Kidney epithelial cell (primary cell): ENCODE measurements around the gene PHACTR3. TPM values are rescaled to one million over a fixed set of nuclear protein-coding genes. Genes with fewer than 3 reads are reported as not detected.

ENCODE experiments used
- DNase-seq: peaks from one replicate; pipeline ENCODE4 v3.0.0-alpha.2; 2010; ENCODE audit warnings: low read depth
- H3K27me3 ChIP-seq: 2 replicates; pipeline ENCODE4 v1.6.0; 2011; ENCODE audit warnings: low read length; ENCODE audit not compliant: control insufficient read depth, insufficient read depth
- H3K36me3 ChIP-seq: 2 replicates; pipeline ENCODE4 v1.5.1; 2011; ENCODE audit warnings: low read length; ENCODE audit not compliant: control insufficient read depth, insufficient read depth
- H3K4me3 ChIP-seq: 2 replicates; pipeline ENCODE4 v1.5.1; 2011; ENCODE audit warnings: low read depth, mild to moderate bottlenecking, control low read depth, low read length
- total RNA-seq: library from RNA; depleted of rRNA; stranded (reverse); fragments of >200 nt; gene quantifications from 2 replicates; pipeline ENCODE4 v1.2.3, GENCODE V29; 2015
- TF ChIP-seq, protein P1 (sequence below): IDR thresholded peaks from 2 replicates; pipeline ENCODE4 v1.5.1; 2011; ENCODE audit warnings: mild to moderate bottlenecking, moderate library complexity, low read length, control low read depth, inconsistent platforms; ENCODE audit not compliant: insufficient read depth, poor library complexity, severe bottlenecking

PHACTR3 gene
- total RNA-seq, 1 donor from 2014 or later = not detected

DNA sequence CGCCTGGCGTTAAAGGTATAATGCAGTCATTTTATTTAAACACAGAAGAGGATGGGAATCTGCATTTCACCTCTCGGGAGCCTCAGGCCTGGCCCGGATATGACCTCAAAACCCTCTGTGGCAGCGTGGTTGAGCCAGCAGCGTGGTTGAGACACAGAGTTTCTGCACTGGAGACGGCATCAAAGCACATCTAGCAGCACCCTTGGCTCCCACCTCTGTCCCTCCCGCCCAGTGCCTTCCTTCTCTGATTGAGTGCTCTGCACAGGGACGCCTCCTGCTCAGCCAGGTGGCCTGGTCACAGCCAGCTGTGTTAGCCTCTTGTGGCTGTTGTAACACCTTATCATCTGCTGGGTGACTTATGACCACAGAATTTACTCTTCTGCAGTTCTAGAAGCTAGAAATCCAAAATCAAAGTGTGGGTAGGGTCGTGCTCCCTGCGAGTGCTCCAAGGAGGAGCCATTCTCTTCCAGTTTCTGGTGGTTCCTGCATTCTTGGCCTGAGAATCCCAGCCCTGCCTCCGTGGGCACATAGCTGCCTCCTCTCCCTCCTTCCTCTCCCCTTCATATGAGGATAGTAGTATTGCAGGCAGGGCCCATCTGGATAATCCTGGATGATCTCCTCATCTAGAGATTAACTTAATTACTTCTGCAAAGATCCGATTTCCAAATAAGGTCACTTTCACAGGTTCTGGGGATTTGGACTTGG is 172.4 kb downstream of the PHACTR3 start:
- DNase-seq = no peak
- TF ChIP-seq, protein P1, sequence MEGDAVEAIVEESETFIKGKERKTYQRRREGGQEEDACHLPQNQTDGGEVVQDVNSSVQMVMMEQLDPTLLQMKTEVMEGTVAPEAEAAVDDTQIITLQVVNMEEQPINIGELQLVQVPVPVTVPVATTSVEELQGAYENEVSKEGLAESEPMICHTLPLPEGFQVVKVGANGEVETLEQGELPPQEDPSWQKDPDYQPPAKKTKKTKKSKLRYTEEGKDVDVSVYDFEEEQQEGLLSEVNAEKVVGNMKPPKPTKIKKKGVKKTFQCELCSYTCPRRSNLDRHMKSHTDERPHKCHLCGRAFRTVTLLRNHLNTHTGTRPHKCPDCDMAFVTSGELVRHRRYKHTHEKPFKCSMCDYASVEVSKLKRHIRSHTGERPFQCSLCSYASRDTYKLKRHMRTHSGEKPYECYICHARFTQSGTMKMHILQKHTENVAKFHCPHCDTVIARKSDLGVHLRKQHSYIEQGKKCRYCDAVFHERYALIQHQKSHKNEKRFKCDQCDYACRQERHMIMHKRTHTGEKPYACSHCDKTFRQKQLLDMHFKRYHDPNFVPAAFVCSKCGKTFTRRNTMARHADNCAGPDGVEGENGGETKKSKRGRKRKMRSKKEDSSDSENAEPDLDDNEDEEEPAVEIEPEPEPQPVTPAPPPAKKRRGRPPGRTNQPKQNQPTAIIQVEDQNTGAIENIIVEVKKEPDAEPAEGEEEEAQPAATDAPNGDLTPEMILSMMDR = no peak
- Histone ChIP-seq H3K36me3 (no peaks in the 10 kb centered on the region), H3K27me3 (no peaks in the 10 kb centered on the region), H3K4me3 (no peak overlapping the region)

DNA sequence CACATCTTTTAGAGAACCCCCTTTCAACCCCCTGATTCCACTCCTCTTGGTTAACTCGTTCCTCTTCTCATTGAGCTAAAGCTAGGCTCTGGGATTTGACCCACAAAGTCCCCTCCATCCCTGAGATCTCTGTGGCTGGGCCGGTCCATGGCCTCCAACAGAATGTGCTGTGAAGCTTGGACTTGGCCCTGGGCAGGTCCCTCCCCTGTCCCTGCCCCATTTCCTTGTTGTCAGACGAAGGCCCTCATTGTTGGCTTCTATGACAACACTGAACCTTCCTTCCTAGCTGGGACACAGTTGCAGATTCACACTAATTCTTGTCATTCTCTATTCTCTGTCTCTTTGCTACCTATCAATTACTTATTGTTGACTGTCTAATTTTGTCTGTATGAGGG is 173.0 kb downstream of the PHACTR3 start:
- no peak for DNase-seq
- no peak overlapping the region for H3K4me3 ChIP-seq
- no peaks in the 10 kb centered on the region for H3K27me3 ChIP-seq
- TF ChIP-seq, protein P1 = no peak
- H3K36me3 ChIP-seq = no peaks in the 10 kb centered on the region

DNA sequence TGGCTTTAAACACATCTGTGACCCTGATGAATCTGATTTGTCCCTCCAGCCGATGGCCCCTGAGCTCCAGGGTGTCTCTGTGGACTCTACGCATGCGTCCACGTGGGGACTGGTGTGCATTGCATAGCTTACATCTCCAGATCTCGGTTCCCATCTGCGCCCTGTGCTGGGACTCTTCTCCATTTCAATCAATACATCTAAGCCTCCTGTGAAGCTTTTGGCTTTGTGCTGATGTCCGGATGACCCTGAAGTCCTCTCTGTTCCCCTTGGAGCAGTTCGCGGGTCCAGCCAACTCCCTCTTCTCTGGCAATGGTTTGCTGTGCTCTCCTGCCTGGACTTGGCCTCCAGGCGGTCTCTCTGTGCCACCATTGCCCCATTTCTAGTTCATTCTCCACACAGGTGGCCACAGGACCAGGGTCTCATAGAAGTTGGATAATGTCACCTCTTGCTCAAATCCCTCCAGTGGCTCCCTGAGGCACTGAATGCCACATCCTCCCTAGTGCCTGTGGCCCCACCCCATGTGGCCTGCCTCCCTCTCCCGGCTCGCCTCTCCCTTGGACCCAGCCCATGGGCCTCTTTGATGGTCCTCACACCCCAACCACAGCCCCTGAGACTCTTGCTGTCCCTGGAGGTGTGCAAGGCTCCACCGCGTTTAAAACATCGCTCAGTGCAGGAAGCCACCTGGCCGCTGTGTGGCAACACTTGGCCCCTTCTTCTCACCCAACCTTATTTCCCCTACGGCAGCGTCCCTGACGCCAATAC is 173.7 kb downstream of the PHACTR3 start:
- H3K27me3 ChIP-seq = no peaks in the 10 kb centered on the region
- H3K4me3 ChIP-seq = no peak overlapping the region
- no peaks in the 10 kb centered on the region for H3K36me3 ChIP-seq
- TF ChIP-seq, protein P1 = no peak
- no peak for DNase-seq

DNA sequence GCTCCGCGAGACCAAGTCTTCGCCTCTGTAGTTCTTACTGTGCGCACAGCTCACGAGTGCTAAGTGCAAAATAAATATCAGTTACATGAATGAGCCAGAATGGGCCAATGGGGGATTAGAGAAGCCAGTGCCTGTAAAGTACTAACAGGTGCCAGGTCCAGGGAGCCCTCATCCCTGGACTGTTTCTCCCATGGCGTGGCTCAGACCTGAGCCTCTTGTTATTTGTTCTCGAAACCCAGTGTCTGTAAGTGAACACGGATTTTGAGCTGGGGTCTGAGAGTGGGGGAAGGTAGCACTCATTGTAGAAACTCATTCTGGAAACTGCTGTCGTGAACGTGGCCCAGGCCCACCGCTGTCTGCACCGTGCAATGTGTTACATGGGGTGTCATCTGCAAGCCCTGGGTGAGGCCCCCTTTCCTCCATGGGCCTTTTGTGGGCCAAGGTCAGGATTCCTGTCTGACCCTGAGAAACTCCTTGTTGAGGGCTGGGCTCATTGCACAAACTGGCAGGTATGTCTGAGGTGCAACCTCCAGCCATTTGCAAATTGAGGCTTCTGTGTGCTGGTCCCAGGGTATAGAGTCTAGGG is 174.4 kb downstream of the PHACTR3 start:
- H3K4me3 ChIP-seq = no peak overlapping the region
- H3K27me3 ChIP-seq = peaks cover 2% of the 10 kb centered on the region
- TF ChIP-seq, protein P1 = no peak
- H3K36me3 ChIP-seq = no peaks in the 10 kb centered on the region
- no peak for DNase-seq

DNA sequence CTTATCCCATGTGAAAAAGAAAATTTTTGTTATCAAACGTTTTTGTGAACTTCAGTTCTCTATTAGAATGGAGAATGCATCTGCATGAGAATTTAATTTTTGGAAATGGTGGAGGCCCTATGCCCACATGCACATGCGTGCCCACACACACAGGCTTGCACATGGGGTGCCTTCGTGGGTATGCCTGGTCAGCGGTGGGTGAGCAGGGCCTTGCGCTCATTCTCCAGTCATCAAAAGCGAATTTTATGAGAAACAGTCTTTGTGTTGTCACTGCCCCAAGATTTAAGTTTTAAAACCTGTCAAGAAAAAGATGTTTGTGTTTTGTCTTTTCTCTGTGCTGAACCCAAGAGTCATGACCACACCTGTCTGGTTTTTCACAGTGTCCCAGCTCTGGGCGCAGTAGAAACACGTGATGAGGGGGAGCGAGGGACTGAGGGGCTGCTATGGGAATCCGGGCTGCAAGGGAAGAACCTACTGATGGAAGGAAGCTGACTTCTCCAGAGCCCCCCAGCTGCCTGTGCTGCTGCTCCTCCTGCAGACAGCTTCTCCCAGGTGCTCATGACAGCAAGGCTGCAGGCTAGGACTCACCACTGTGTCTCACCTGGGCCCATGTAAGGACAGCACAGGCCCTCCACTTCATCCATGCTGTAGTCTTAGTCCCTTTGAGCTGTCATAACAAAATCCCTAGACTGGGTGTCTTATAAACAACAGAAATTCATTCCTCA is 175.5 kb downstream of the PHACTR3 start:
- TF ChIP-seq, protein P1 = no peak
- no peaks in the 10 kb centered on the region for H3K36me3 ChIP-seq

More for the DNA sequence above, 175.5 kb downstream of the PHACTR3 start:
- Histone ChIP-seq H3K27me3 (peaks cover 3% of the 10 kb centered on the region), H3K4me3 (no peak overlapping the region)
- DNase-seq = no peak
